ENCODE measurements around the gene KCNJ6. TPM values are rescaled to one million over a fixed set of nuclear protein-coding genes. Genes with fewer than 3 reads are reported as not detected.
A peak's percentile ranks its signal among the peaks of the same experiment; 100 is the strongest.

The KCNJ6 gene
- total RNA-seq, 1 donor from 2014 or later: 4.4 TPM

DNA sequence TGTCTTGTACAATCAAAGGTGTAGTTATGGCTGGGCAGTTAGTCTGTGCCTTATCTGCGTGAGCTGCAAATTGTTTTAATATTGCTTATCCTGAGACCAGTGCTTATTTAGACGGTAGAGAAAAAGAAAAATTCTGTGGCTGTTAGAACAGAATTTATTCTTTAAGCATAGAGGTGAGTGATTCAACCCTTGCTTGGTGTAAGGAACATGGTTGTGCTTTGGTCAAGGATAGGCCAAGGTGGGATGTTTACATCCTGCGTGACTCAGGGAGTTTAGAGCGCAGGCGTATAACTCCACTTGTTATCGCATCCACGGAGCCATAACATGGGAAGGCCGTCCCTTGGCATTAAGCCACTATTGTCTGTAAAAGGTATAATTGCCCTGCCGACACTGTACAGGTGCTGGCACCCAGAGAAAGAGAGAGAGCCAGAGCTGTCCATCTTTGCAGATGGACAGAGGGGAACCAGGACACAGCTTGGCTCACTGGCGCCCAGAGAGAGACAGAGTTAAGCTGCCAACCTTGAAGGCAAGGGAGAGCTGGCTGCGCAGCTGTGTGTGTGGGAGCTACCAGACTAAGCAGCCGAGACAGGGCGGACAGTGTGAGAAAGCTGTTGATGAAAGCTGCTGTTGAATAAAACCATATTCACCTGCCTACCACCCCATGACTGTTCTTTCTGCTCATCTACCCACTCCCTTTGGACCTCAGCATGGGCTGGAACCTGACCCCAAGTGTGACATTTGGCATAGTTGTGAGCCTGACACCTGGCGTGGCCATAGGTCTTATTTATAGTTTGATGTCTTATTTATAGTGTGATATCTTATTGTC is 349.3 kb downstream of the KCNJ6 start:
- H3K4me1 Mint-ChIP-seq (ENCODE audit: low read depth): peaks cover 16% of the 10 kb centered on the region
- H3K27ac Mint-ChIP-seq (ENCODE audit: unreplicated experiment): peak overlapping the region; percentile 49
- DNase-seq (ENCODE audit: low spot score): no peak
- no peaks in the 10 kb centered on the region for H3K9me3 Mint-ChIP-seq (ENCODE audit: low read depth)
- TF ChIP-seq, protein P1, sequence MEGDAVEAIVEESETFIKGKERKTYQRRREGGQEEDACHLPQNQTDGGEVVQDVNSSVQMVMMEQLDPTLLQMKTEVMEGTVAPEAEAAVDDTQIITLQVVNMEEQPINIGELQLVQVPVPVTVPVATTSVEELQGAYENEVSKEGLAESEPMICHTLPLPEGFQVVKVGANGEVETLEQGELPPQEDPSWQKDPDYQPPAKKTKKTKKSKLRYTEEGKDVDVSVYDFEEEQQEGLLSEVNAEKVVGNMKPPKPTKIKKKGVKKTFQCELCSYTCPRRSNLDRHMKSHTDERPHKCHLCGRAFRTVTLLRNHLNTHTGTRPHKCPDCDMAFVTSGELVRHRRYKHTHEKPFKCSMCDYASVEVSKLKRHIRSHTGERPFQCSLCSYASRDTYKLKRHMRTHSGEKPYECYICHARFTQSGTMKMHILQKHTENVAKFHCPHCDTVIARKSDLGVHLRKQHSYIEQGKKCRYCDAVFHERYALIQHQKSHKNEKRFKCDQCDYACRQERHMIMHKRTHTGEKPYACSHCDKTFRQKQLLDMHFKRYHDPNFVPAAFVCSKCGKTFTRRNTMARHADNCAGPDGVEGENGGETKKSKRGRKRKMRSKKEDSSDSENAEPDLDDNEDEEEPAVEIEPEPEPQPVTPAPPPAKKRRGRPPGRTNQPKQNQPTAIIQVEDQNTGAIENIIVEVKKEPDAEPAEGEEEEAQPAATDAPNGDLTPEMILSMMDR (IDR thresholded peaks at IDR 0.05): no peak
- peaks cover 2% of the 10 kb centered on the region for H3K27me3 Mint-ChIP-seq (ENCODE audit: low read depth)
- H3K4me3 Mint-ChIP-seq (ENCODE audit: unreplicated experiment): no peak overlapping the region
- H3K36me3 Mint-ChIP-seq (ENCODE audit: low read depth): no peaks in the 10 kb centered on the region

DNA sequence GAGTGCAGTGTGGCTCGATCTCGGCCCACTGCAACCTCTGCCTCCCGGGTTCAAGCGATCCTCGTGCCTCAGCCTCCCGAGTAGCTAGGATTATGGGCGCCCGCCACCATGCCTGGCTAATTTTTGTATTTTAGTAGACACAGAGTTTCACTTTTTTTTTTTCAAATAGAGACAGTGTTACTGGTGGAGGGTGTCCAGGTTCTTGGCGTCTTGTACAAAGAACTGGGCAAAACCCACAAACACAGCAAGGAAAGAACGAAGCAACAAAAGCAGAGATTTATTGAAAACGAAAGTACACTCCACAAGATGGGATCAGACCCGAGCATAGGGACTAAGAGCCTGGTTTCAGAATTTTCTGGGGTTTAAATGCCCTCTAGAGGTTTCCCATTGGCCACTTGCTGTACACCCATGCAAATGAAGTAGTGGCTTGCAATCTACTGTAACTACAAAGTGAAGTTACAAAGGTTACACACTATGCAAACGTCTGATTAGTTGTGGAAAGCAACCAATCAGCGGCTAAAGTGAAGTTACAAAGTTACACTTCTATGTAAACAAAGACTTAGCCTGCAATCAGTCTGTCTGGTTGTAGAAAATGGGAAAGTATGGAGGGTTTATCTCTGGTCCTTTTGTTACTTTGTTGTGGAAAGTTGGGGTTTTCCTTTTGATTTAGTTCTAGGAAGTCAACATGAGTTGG is 350.6 kb downstream of the KCNJ6 start:
- DNase-seq (ENCODE audit: low spot score): no peak
- H3K27ac Mint-ChIP-seq (ENCODE audit: unreplicated experiment): no peak overlapping the region
- H3K4me3 Mint-ChIP-seq (ENCODE audit: unreplicated experiment): peak overlapping the region; percentile 2

DNA sequence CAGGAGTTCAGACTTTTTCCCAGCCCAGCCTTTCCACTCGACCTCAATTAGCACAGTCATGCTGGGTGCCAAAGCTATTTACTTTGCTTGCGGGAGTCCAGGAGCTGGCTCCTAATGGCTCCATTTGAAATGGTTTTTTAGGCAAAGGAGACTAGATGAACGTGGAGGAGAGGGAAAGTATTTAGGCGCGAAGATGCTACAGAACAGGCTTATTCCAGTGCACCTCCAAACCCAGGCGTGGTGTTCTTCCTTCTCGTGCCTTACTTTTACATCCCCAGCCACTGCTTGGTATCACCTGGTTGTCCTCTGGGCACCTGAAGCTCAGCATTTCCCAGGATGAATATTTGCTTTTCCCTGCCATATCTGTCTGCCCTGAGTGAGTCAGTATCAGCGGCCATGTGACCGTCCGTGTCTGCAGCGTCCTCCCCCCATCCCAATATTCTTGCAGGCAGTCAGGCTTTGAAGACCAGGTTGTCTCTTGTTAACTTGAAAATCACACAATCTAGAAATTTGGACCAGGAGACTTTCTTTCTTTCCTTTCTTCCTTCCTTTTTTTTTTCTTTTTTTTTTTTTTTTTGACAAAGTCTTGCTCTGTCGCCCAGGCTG is 351.2 kb downstream of the KCNJ6 start:
- DNase-seq (ENCODE audit: low spot score): no peak
- no peaks in the 10 kb centered on the region for H3K36me3 Mint-ChIP-seq (ENCODE audit: low read depth)

More for the DNA sequence above, 350.6 kb downstream of the KCNJ6 start:
- TF ChIP-seq, protein P1 (IDR thresholded peaks at IDR 0.05): no peak
- H3K36me3 Mint-ChIP-seq (ENCODE audit: low read depth): no peaks in the 10 kb centered on the region
- peaks cover 2% of the 10 kb centered on the region for H3K27me3 Mint-ChIP-seq (ENCODE audit: low read depth)
- H3K4me1 Mint-ChIP-seq (ENCODE audit: low read depth): peaks cover 16% of the 10 kb centered on the region
- H3K9me3 Mint-ChIP-seq (ENCODE audit: low read depth): no peaks in the 10 kb centered on the region

DNA sequence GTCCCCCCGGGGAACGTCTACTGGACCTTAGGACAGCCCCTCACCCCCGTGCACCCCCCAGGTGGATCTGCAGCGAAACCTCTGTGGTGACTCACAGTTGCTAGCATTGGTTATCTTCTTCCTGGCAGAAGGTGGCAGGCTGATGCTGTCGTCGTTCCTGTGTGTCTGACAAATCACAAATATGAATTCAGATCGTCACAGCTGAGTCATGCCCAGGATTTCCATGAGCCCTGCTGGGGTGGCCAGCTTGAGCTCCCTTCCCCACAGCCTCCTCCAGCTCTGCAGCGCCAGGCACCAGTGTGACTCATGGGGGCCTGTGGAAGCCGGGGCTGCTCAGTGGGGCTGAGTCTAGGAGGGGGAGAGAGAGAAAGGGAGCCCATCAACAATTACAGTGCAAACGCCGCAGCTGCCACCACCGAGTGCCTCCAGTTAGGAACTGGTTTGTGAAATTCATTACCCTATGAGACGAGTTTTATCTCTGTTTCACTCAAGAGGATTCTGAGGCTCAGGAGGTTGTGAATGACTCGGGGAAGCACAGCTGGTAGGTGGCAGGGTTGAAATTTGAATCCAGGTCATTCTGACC is 351.8 kb downstream of the KCNJ6 start:
- H3K4me3 Mint-ChIP-seq (ENCODE audit: unreplicated experiment): peak overlapping the region; percentile 55
- TF ChIP-seq, protein P1 (IDR thresholded peaks at IDR 0.05): peak; percentile 62
- no peak for DNase-seq (ENCODE audit: low spot score)
- no peaks in the 10 kb centered on the region for H3K9me3 Mint-ChIP-seq (ENCODE audit: low read depth)
- H3K36me3 Mint-ChIP-seq (ENCODE audit: low read depth): no peaks in the 10 kb centered on the region
- peaks cover 16% of the 10 kb centered on the region for H3K4me1 Mint-ChIP-seq (ENCODE audit: low read depth)
- H3K27me3 Mint-ChIP-seq (ENCODE audit: low read depth): no peaks in the 10 kb centered on the region
- peak overlapping the region; percentile 96 for H3K27ac Mint-ChIP-seq (ENCODE audit: unreplicated experiment)

More for the DNA sequence above, 351.2 kb downstream of the KCNJ6 start:
- H3K9me3 Mint-ChIP-seq (ENCODE audit: low read depth): no peaks in the 10 kb centered on the region
- peak overlapping the region; percentile 55 for H3K4me3 Mint-ChIP-seq (ENCODE audit: unreplicated experiment)
- H3K27ac Mint-ChIP-seq (ENCODE audit: unreplicated experiment): peak overlapping the region; percentile 96
- TF ChIP-seq, protein P1 (IDR thresholded peaks at IDR 0.05): no peak
- peaks cover 16% of the 10 kb centered on the region for H3K4me1 Mint-ChIP-seq (ENCODE audit: low read depth)
- H3K27me3 Mint-ChIP-seq (ENCODE audit: low read depth): peaks cover under 1% of the 10 kb centered on the region

Measured in chondrocyte (in vitro differentiated cells).